ENCODE results near the gene GCLC.

Gene GCLC

GRCh38 chr6:53464927-53465460 lies 79.9 kb downstream of the GCLC start:
- Histone ChIP-seq H2AFZ (ENCODE audit: low read depth, low read length, severe bottlenecking) (no peak overlapping the region), H3K36me3 (ENCODE audit: low read length) (no peaks in the 10 kb centered on the region), H3K4me2 (ENCODE audit: low read depth, low read length, poor library complexity, severe bottlenecking) (no peak overlapping the region), H3K9me3 (ENCODE audit: insufficient read depth, low read length) (no peaks in the 10 kb centered on the region), H3K27me3 (ENCODE audit: low read length) (no peaks in the 10 kb centered on the region), H3K9ac (ENCODE audit: low read length) (no peak overlapping the region), H3K27ac (ENCODE audit: low read depth, low read length) (no peak overlapping the region), H4K20me1 (ENCODE audit: low read depth, low read length) (no peaks in the 10 kb centered on the region; the same call in 1 of the 2 replicates), H3K79me2 (ENCODE audit: insufficient read depth, low read length) (no peaks in the 10 kb centered on the region), H3K9me2 (replicated peaks; ENCODE audit: insufficient read depth, low read length) (no peaks in the 10 kb centered on the region), H3K4me3 (ENCODE audit: insufficient read depth, low read length, poor library complexity, severe bottlenecking) (no peak overlapping the region), H3F3A (ENCODE audit: insufficient read depth) (0 out of 2 replicates have a peak, but pooled peaks cover 4% of the 10 kb centered on the region)
- TF ChIP-seq CTCF (IDR thresholded peaks at IDR 0.05; ENCODE audit: insufficient read depth, low read length, poor library complexity, severe bottlenecking) = no peak
- TF ChIP-seq EZH2phosphoT487 (conservative IDR thresholded peaks at IDR 0.05; ENCODE audit: low read length) = no peak

- no peaks in the 10 kb centered on the region for H4K20me1 ChIP-seq (ENCODE audit: low read depth, low read length)
- no peak overlapping the region for H3K9ac ChIP-seq (ENCODE audit: low read length)
- no peaks in the 10 kb centered on the region for H3K79me2 ChIP-seq (ENCODE audit: insufficient read depth, low read length)
- H3K9me2 ChIP-seq (replicated peaks; ENCODE audit: insufficient read depth, low read length) = no peaks in the 10 kb centered on the region
- H3K27ac ChIP-seq (ENCODE audit: low read depth, low read length) = no peak overlapping the region
- H3K36me3 ChIP-seq (ENCODE audit: low read length) = no peaks in the 10 kb centered on the region
- 0 out of 2 replicates have a peak, but pooled peaks cover 4% of the 10 kb centered on the region for H3F3A ChIP-seq (ENCODE audit: insufficient read depth)
- no peak overlapping the region for H2AFZ ChIP-seq (ENCODE audit: low read depth, low read length, severe bottlenecking)
- TF ChIP-seq EZH2phosphoT487 (conservative IDR thresholded peaks at IDR 0.05; ENCODE audit: low read length) (no peak), CTCF (IDR thresholded peaks at IDR 0.05; ENCODE audit: insufficient read depth, low read length, poor library complexity, severe bottlenecking) (no peak)
- no peaks in the 10 kb centered on the region for H3K9me3 ChIP-seq (ENCODE audit: insufficient read depth, low read length)
- H3K27me3 ChIP-seq (ENCODE audit: low read length) = no peaks in the 10 kb centered on the region
- H3K4me2 ChIP-seq (ENCODE audit: low read depth, low read length, poor library complexity, severe bottlenecking) = no peak overlapping the region
- H3K4me3 ChIP-seq (ENCODE audit: insufficient read depth, low read length, poor library complexity, severe bottlenecking) = no peak overlapping the region
Measured at GRCh38 chr6:53464483-53464882, 80.4 kb downstream of the GCLC start.

GRCh38 chr6:53461696-53462095 lies 83.2 kb downstream of the GCLC start:
- Histone ChIP-seq H3K4me3 (ENCODE audit: insufficient read depth, low read length, poor library complexity, severe bottlenecking) (no peak overlapping the region), H3F3A (ENCODE audit: insufficient read depth) (0 out of 2 replicates have a peak, but pooled peaks cover 4% of the 10 kb centered on the region), H3K9me3 (ENCODE audit: insufficient read depth, low read length) (no peaks in the 10 kb centered on the region), H3K4me2 (ENCODE audit: low read depth, low read length, poor library complexity, severe bottlenecking) (peak overlapping the region; percentile 32), H3K27ac (ENCODE audit: low read depth, low read length) (peak overlapping the region; percentile 60), H2AFZ (ENCODE audit: low read depth, low read length, severe bottlenecking) (peak overlapping the region; percentile 15), H3K9ac (ENCODE audit: low read length) (no peak overlapping the region), H4K20me1 (ENCODE audit: low read depth, low read length) (no peaks in the 10 kb centered on the region), H3K9me2 (replicated peaks; ENCODE audit: insufficient read depth, low read length) (no peaks in the 10 kb centered on the region), H3K79me2 (ENCODE audit: insufficient read depth, low read length) (no peaks in the 10 kb centered on the region), H3K27me3 (ENCODE audit: low read length) (no peaks in the 10 kb centered on the region), H3K36me3 (ENCODE audit: low read length) (no peaks in the 10 kb centered on the region)
- TF ChIP-seq CTCF (IDR thresholded peaks at IDR 0.05; ENCODE audit: insufficient read depth, low read length, poor library complexity, severe bottlenecking) (no peak), EZH2phosphoT487 (conservative IDR thresholded peaks at IDR 0.05; ENCODE audit: low read length) (no peak)
